Astrocyte (in vitro differentiated cells and primary cell): ENCODE data around the gene DLK2. TPM values are rescaled to one million over a fixed set of nuclear protein-coding genes. Genes with fewer than 3 reads are reported as not detected.

Experiments
- DNase-seq: peaks from one replicate; pipeline ENCODE4 v3.0.0-alpha.2; 2010; ENCODE audit warnings: low read depth
- FAIRE-seq: peaks from 2 replicates; lab custom pipeline; 2011; peaks lifted over from hg19 to GRCh38; lab: Jason Lieb, UNC
- H2AFZ ChIP-seq: 2 replicates; pipeline ENCODE4 v1.6.0; 2012; ENCODE audit warnings: low read depth, low read length, inconsistent platforms
- H3K27ac ChIP-seq: 2 replicates; pipeline ENCODE4 v1.5.1; 2011; ENCODE audit warnings: low read depth, low read length, inconsistent platforms
- H3K27me3 ChIP-seq: 2 replicates; pipeline ENCODE4 v1.6.0; 2011; ENCODE audit warnings: low read length, inconsistent platforms; ENCODE audit not compliant: insufficient read depth
- H3K36me3 ChIP-seq: 2 replicates; pipeline ENCODE4 v1.5.1; 2011; ENCODE audit warnings: low read length, inconsistent platforms; ENCODE audit not compliant: insufficient read depth
- H3K4me1 ChIP-seq: 2 replicates; pipeline ENCODE4 v1.5.1; 2011; ENCODE audit warnings: low read length, inconsistent platforms; ENCODE audit not compliant: insufficient read depth
- H3K4me2 ChIP-seq: 2 replicates; pipeline ENCODE4 v1.6.0; 2012; ENCODE audit warnings: low read length, inconsistent platforms
- H3K4me3 ChIP-seq: 2 replicates; pipeline ENCODE4 v1.5.1; 2011; ENCODE audit warnings: low read depth, mild to moderate bottlenecking, low read length, inconsistent platforms; ENCODE audit not compliant: insufficient read depth
- H3K79me2 ChIP-seq: 2 replicates; pipeline ENCODE4 v1.6.0; 2012; ENCODE audit warnings: mild to moderate bottlenecking, low read length, inconsistent platforms; ENCODE audit not compliant: insufficient read depth
- H3K9ac ChIP-seq: 2 replicates; pipeline ENCODE4 v1.6.0; 2012; ENCODE audit warnings: mild to moderate bottlenecking, low read length, inconsistent platforms
- H3K9me3 ChIP-seq: 2 replicates; pipeline ENCODE4 v1.5.1; 2012; ENCODE audit warnings: low read depth, mild to moderate bottlenecking, low read length, inconsistent platforms; ENCODE audit not compliant: insufficient read depth
- H4K20me1 ChIP-seq: 2 replicates; pipeline ENCODE4 v1.6.0; 2012; ENCODE audit warnings: low read length, inconsistent platforms; ENCODE audit not compliant: insufficient read depth
- H3K27ac Mint-ChIP-seq: one replicate; pipeline ENCODE4 v1.8.0; 2021; ENCODE audit warnings: mild to moderate bottlenecking, mixed read lengths; ENCODE audit not compliant: unreplicated experiment
- H3K27me3 Mint-ChIP-seq: one replicate; pipeline ENCODE4 v1.8.0; 2021; ENCODE audit warnings: low read depth, mixed read lengths; ENCODE audit not compliant: unreplicated experiment
- H3K36me3 Mint-ChIP-seq: one replicate; pipeline ENCODE4 v1.8.0; 2021; ENCODE audit warnings: low read depth, mixed read lengths; ENCODE audit not compliant: unreplicated experiment
- H3K4me1 Mint-ChIP-seq: one replicate; pipeline ENCODE4 v1.8.0; 2021; ENCODE audit warnings: low read depth, mixed read lengths; ENCODE audit not compliant: unreplicated experiment
- H3K4me3 Mint-ChIP-seq: one replicate; pipeline ENCODE4 v1.8.0; 2021; ENCODE audit warnings: mild to moderate bottlenecking, moderate library complexity, mixed read lengths; ENCODE audit not compliant: unreplicated experiment
- H3K9me3 Mint-ChIP-seq: one replicate; pipeline ENCODE4 v1.8.0; 2021; ENCODE audit warnings: mild to moderate bottlenecking, mixed read lengths; ENCODE audit not compliant: unreplicated experiment
- CTCF ChIP-seq: IDR thresholded peaks from 2 replicates; pipeline ENCODE4 v1.5.1; 2011; ENCODE audit warnings: low read depth, mild to moderate bottlenecking, inconsistent platforms, low read length, moderate library complexity; ENCODE audit not compliant: insufficient read depth
- EZH2 ChIP-seq: IDR thresholded peaks from 2 replicates; pipeline ENCODE4 v1.6.1; 2012; ENCODE audit warnings: mild to moderate bottlenecking, low read length, inconsistent platforms; ENCODE audit not compliant: insufficient read depth
- total RNA-seq: library from RNA; stranded (reverse); gene quantifications from 2 replicates; pipeline ENCODE4 v1.2.1, GENCODE V29; 2021

DLK2 gene
- total RNA-seq, 1 donor from 2014 or later, result 0.68 TPM

DNA sequence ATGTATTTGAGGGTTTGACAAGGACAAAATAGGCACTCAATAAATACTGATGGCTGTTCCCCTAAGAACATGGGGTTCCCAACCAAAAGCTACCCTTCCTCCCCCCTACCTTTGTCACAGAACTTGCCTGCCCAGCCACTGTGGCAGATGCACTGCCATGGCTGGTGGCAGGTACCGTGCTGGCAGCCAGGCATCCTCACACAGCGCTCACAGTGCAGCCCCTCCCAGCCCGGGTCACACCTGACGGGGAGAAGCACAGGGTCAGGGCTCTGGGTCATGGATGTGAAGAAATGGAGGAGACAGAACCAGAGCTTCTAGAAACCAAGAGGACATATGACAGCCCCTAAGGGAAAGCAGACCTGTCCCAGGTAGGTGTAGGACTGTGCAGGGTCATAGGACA, 2.5 kb downstream of the DLK2 start:
- Histone ChIP-seq H4K20me1 (peaks cover 12% of the 10 kb centered on the region), H2AFZ (no peak overlapping the region), H3K79me2 (no peaks in the 10 kb centered on the region), H3K9ac (no peak overlapping the region), H3K4me1 (no peaks in the 10 kb centered on the region), H3K27ac (no peak overlapping the region), H3K27me3 (peaks cover 14% of the 10 kb centered on the region), H3K9me3 (peaks cover 2% of the 10 kb centered on the region), H3K36me3 (peaks cover 2% of the 10 kb centered on the region), H3K4me3 (no peak overlapping the region), H3K4me2 (no peak overlapping the region)
- peaks cover 10% of the 10 kb centered on the region for H3K36me3 Mint-ChIP-seq
- DNase-seq (no peak), FAIRE-seq (no peak)
- H3K4me3 Mint-ChIP-seq, result no peak overlapping the region
- no peak for TF ChIP-seq EZH2
- TF ChIP-seq CTCF, result no peak
- H3K27me3 Mint-ChIP-seq, result peaks cover 24% of the 10 kb centered on the region
- no peak overlapping the region for H3K27ac Mint-ChIP-seq
- H3K9me3 Mint-ChIP-seq, result no peaks in the 10 kb centered on the region
- no peaks in the 10 kb centered on the region for H3K4me1 Mint-ChIP-seq

GRCh38 chr6:43451939-43452338, 3.4 kb downstream of the DLK2 start:
- Histone ChIP-seq H3K36me3 (peaks cover 5% of the 10 kb centered on the region), H3K4me3 (no peak overlapping the region), H3K9me3 (peaks cover 2% of the 10 kb centered on the region), H3K79me2 (no peaks in the 10 kb centered on the region), H4K20me1 (peaks cover 12% of the 10 kb centered on the region), H3K4me1 (no peaks in the 10 kb centered on the region), H3K27me3 (peaks cover 13% of the 10 kb centered on the region), H3K27ac (no peak overlapping the region), H3K9ac (no peak overlapping the region), H2AFZ (no peak overlapping the region), H3K4me2 (no peak overlapping the region)
- FAIRE-seq, result no peak
- no peak for DNase-seq
- Mint-ChIP-seq H3K4me1 (no peaks in the 10 kb centered on the region), H3K9me3 (no peaks in the 10 kb centered on the region), H3K27me3 (peaks cover 20% of the 10 kb centered on the region), H3K4me3 (no peak overlapping the region), H3K36me3 (peaks cover 19% of the 10 kb centered on the region), H3K27ac (no peak overlapping the region)
- TF ChIP-seq EZH2, result no peak
- no peak for TF ChIP-seq CTCF

DNA sequence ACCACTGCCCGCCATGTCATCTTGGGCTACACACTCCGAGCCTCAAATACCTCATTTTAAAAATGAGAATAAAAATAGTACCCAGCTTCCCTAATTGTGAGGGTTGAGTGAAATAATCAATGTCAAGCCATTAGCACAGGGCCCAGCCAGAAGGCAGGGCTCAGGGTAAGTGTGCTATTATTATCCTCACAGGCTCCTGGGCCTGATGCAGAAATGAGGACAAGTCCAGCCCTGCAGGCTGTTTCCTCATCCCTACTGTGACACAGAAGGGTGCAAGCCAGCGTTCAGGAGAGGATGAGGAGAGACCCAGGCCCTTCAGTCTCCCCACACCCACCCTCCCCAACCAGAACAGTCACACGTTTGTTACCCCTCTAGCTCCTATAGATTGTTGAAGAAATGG, 4.0 kb downstream of the DLK2 start:
- Histone ChIP-seq H3K27me3 (peaks cover 8% of the 10 kb centered on the region), H3K79me2 (no peaks in the 10 kb centered on the region), H4K20me1 (peaks cover 12% of the 10 kb centered on the region), H3K9me3 (peaks cover 2% of the 10 kb centered on the region), H3K36me3 (peaks cover 5% of the 10 kb centered on the region), H2AFZ (no peak overlapping the region), H3K4me3 (no peak overlapping the region), H3K4me1 (no peaks in the 10 kb centered on the region), H3K4me2 (no peak overlapping the region), H3K9ac (no peak overlapping the region), H3K27ac (no peak overlapping the region)
- Mint-ChIP-seq H3K4me3 (no peak overlapping the region), H3K4me1 (no peaks in the 10 kb centered on the region), H3K27ac (no peak overlapping the region), H3K9me3 (no peaks in the 10 kb centered on the region), H3K27me3 (peaks cover 14% of the 10 kb centered on the region), H3K36me3 (peaks cover 23% of the 10 kb centered on the region)
- FAIRE-seq (no peak), DNase-seq (no peak)
- TF ChIP-seq EZH2 (no peak), CTCF (no peak)
